Esophagus muscularis mucosa (tissue), 3 donors: ENCODE data around the gene ZBED4.

Experiments
- POLR2A ChIP-seq: fragments of 450-650 bp; IDR thresholded peaks from one replicate; pipeline ENCODE4 v1.6.1; 2017; ENCODE audit warnings: antibody characterized with exemption, moderate library complexity, mild to moderate bottlenecking, low read depth
- TF ChIP-seq, protein P1 (sequence below), 3 experiments: fragments of 200-600 bp in 2 of 3; fragments of 450-650 bp in 1 of 3; sonication (generic) in 2 of 3; IDR thresholded peaks; one replicate each; pipeline ENCODE4 v1.5.1; 2017 to 2019; ENCODE audit warnings: antibody characterized with exemption in 3 of 3, mild to moderate bottlenecking in 2 of 3, moderate library complexity in 1 of 3

DNA sequence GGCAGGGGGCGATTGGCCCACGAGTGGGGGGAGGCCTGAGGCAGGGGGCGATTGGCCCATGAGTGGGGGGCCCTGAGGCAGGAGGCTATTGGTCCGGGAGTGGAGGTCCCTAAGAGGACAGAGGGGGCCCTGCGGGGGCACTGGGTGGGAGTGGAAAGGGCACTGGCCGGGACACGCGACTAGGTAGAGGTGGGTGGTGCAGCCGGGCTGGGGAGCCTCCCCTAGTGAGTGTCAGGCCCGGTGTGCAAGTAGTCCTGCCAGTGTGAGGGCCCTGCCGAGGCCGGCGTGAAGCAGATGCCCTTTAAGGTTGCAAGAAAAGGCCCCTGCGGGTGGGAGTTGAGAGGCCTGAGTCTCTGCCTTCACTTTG lies 25.1 kb upstream of the ZBED4 start:
- TF ChIP-seq POLR2A, result no peak
- TF ChIP-seq, protein P1, sequence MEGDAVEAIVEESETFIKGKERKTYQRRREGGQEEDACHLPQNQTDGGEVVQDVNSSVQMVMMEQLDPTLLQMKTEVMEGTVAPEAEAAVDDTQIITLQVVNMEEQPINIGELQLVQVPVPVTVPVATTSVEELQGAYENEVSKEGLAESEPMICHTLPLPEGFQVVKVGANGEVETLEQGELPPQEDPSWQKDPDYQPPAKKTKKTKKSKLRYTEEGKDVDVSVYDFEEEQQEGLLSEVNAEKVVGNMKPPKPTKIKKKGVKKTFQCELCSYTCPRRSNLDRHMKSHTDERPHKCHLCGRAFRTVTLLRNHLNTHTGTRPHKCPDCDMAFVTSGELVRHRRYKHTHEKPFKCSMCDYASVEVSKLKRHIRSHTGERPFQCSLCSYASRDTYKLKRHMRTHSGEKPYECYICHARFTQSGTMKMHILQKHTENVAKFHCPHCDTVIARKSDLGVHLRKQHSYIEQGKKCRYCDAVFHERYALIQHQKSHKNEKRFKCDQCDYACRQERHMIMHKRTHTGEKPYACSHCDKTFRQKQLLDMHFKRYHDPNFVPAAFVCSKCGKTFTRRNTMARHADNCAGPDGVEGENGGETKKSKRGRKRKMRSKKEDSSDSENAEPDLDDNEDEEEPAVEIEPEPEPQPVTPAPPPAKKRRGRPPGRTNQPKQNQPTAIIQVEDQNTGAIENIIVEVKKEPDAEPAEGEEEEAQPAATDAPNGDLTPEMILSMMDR (IDR thresholded peaks at IDR 0.05), result no peak
